Activated CD8-positive, alpha-beta T cell treated with anti-CD3 and anti-CD28 coated beads, Interleukin-2, amount 10 ng/mL, durations not matched to agents 7 days and 5 days (primary cell): ENCODE measurements around the gene ZMYND11. TPM values are rescaled to one million over a fixed set of nuclear protein-coding genes. Genes with fewer than 3 reads are reported as not detected.

Experiments used
- ATAC-seq: fragments of 150-1000 bp; cut with Tn5 transposase; one replicate; pipeline ENCODE4 v1.10.0; 2021; ENCODE audit warnings: moderate library complexity
- CTCF ChIA-PET: fragments of 350-600 bp; sonication (Branson Sonifier 250); formaldehyde crosslinking; loops from one replicate; lab custom pipeline; 2021; ENCODE audit warnings: antibody characterized with exemption; lab: Charles Lee
- POLR2A ChIA-PET: fragments of 350-600 bp; sonication (Branson Sonifier 250); formaldehyde crosslinking; loops from one replicate; lab custom pipeline; 2021; ENCODE audit warnings: antibody characterized with exemption; lab: Charles Lee
- DNase-seq: peaks from one replicate; pipeline ENCODE4 v3.0.0-alpha.2; 2020
- H3K27ac Mint-ChIP-seq: one replicate; pipeline ENCODE4 v1.8.0; 2021; ENCODE audit warnings: mild to moderate bottlenecking, mixed read lengths
- H3K27me3 Mint-ChIP-seq: one replicate; pipeline ENCODE4 v1.8.0; 2021; ENCODE audit warnings: low read depth, mixed read lengths
- H3K36me3 Mint-ChIP-seq: one replicate; pipeline ENCODE4 v1.8.0; 2021; ENCODE audit warnings: low read depth, mixed read lengths
- H3K4me1 Mint-ChIP-seq: one replicate; pipeline ENCODE4 v1.8.0; 2021; ENCODE audit warnings: low read depth, mixed read lengths
- H3K4me3 Mint-ChIP-seq: one replicate; pipeline ENCODE4 v1.8.0; 2021; ENCODE audit warnings: mild to moderate bottlenecking, mixed read lengths
- H3K9me3 Mint-ChIP-seq: one replicate; pipeline ENCODE4 v1.8.0; 2022; ENCODE audit warnings: mixed read lengths; ENCODE audit not compliant: insufficient read depth
- total RNA-seq, 2 experiments: library from RNA; stranded (reverse); gene quantifications; one replicate each; pipeline ENCODE4 v1.2.3, GENCODE V29; 2021

The ZMYND11 gene
- total RNA-seq, 2 experiments from 2014 or later, result 41.3 to 42.0 TPM

GRCh38 chr10:134247-135131, 766 bp upstream of the ZMYND11 start:
- no peaks in the 10 kb centered on the region for H3K36me3 Mint-ChIP-seq
- POLR2A ChIA-PET, result no interaction called here
- CTCF ChIA-PET, result no interaction called here
- ATAC-seq, result peak; percentile 21
- peak overlapping the region; percentile 86 for H3K27ac Mint-ChIP-seq
- peak; percentile 46 for DNase-seq
- H3K27me3 Mint-ChIP-seq, result no peaks in the 10 kb centered on the region
- H3K9me3 Mint-ChIP-seq, result no peaks in the 10 kb centered on the region
- peak overlapping the region; percentile 87 for H3K4me3 Mint-ChIP-seq
- peaks cover 46% of the 10 kb centered on the region for H3K4me1 Mint-ChIP-seq

GRCh38 chr10:135601-136464, 578 bp downstream of the ZMYND11 start:
- POLR2A ChIA-PET, result interaction anchor here (0.6 to 1.0 kb wide), 4 partner anchors 8 to 347 kb away, joined by 3 to 4 read pairs (median 4); no protein-coding TSS in a partner anchor
- H3K36me3 Mint-ChIP-seq, result no peaks in the 10 kb centered on the region

GRCh38 chr10:136465-136762, 1.2 kb downstream of the ZMYND11 start:
- H3K36me3 Mint-ChIP-seq, result no peaks in the 10 kb centered on the region
- POLR2A ChIA-PET, result interaction anchor here (0.6 to 1.0 kb wide), 4 partner anchors 9 to 193 kb away, joined by 3 to 4 read pairs (median 4); no protein-coding TSS in a partner anchor
- CTCF ChIA-PET, result interaction anchor here (0.5 kb wide), 1 partner anchor 45 kb away, joined by 3 read pairs; no protein-coding TSS in a partner anchor
- ATAC-seq (peak; percentile 32), DNase-seq (no peak)
- peak overlapping the region; percentile 85 for H3K27ac Mint-ChIP-seq
- H3K4me3 Mint-ChIP-seq, result peak overlapping the region; percentile 82
- H3K9me3 Mint-ChIP-seq, result no peaks in the 10 kb centered on the region
- no peaks in the 10 kb centered on the region for H3K27me3 Mint-ChIP-seq
- H3K4me1 Mint-ChIP-seq, result peaks cover 38% of the 10 kb centered on the region

More at GRCh38 chr10:135601-136464, 578 bp downstream of the ZMYND11 start:
- Mint-ChIP-seq H3K9me3 (no peaks in the 10 kb centered on the region), H3K27me3 (no peaks in the 10 kb centered on the region), H3K27ac (peak overlapping the region; percentile 85), H3K4me1 (peaks cover 38% of the 10 kb centered on the region), H3K4me3 (peak overlapping the region; percentile 82)
- DNase-seq (peak; percentile 71), ATAC-seq (peak; percentile 52)
- CTCF ChIA-PET, result interaction anchor here (0.5 kb wide), 1 partner anchor 45 kb away, joined by 3 read pairs; no protein-coding TSS in a partner anchor

- peak; percentile 18 for ATAC-seq
- Mint-ChIP-seq H3K9me3 (no peaks in the 10 kb centered on the region), H3K27me3 (no peaks in the 10 kb centered on the region), H3K27ac (no peak overlapping the region), H3K4me1 (peaks cover 43% of the 10 kb centered on the region), H3K4me3 (peak overlapping the region; percentile 82), H3K36me3 (no peaks in the 10 kb centered on the region)
- CTCF ChIA-PET, result interaction anchor here (1.1 kb wide), 1 partner anchor 9 kb away, joined by 3 read pairs; no protein-coding TSS in a partner anchor
- POLR2A ChIA-PET, result interaction anchor here (0.6 to 1.0 kb wide), 2 partner anchors 11 to 46 kb away, joined by 3 to 4 read pairs; no protein-coding TSS in a partner anchor
- peak; percentile 59 for DNase-seq
Measured at GRCh38 chr10:137031-137430, 1.8 kb downstream of the ZMYND11 start.

- Mint-ChIP-seq H3K27ac (no peak overlapping the region), H3K36me3 (no peaks in the 10 kb centered on the region), H3K9me3 (no peaks in the 10 kb centered on the region), H3K4me1 (peaks cover 43% of the 10 kb centered on the region), H3K4me3 (no peak overlapping the region), H3K27me3 (no peaks in the 10 kb centered on the region)
- CTCF ChIA-PET, result interaction anchor here (1.1 kb wide), 1 partner anchor 9 kb away, joined by 3 read pairs; no protein-coding TSS in a partner anchor
- POLR2A ChIA-PET, result no interaction called here
- no peak for DNase-seq
- ATAC-seq, result no peak
Measured at GRCh38 chr10:137606-138005, 2.4 kb downstream of the ZMYND11 start.

- CTCF ChIA-PET, result no interaction called here
- no peak for DNase-seq
- Mint-ChIP-seq H3K27ac (no peak overlapping the region), H3K27me3 (no peaks in the 10 kb centered on the region), H3K4me3 (no peak overlapping the region), H3K4me1 (peaks cover 20% of the 10 kb centered on the region), H3K9me3 (peaks cover 20% of the 10 kb centered on the region), H3K36me3 (peaks cover 18% of the 10 kb centered on the region)
- ATAC-seq, result no peak
- POLR2A ChIA-PET, result interaction anchor here (0.5 kb wide), 1 partner anchor 285 kb away, joined by 3 read pairs; no protein-coding TSS in a partner anchor
Measured at GRCh38 chr10:142371-142770, 7.1 kb downstream of the ZMYND11 start.

GRCh38 chr10:152915-153314, 17.7 kb downstream of the ZMYND11 start:
- POLR2A ChIA-PET, result no interaction called here
- Mint-ChIP-seq H3K4me1 (no peaks in the 10 kb centered on the region), H3K27me3 (no peaks in the 10 kb centered on the region), H3K4me3 (no peak overlapping the region), H3K36me3 (peaks cover 22% of the 10 kb centered on the region), H3K9me3 (no peaks in the 10 kb centered on the region), H3K27ac (no peak overlapping the region)
- no peak for ATAC-seq
- no peak for DNase-seq
- CTCF ChIA-PET, result no interaction called here

GRCh38 chr10:154348-154747, 19.1 kb downstream of the ZMYND11 start:
- no peak overlapping the region for H3K4me3 Mint-ChIP-seq
- no peaks in the 10 kb centered on the region for H3K4me1 Mint-ChIP-seq
- no peak overlapping the region for H3K27ac Mint-ChIP-seq
- H3K36me3 Mint-ChIP-seq, result peaks cover 15% of the 10 kb centered on the region
- ChIA-PET POLR2A (no interaction called here), CTCF (no interaction called here)
- ATAC-seq (no peak), DNase-seq (no peak)
- H3K9me3 Mint-ChIP-seq, result no peaks in the 10 kb centered on the region
- H3K27me3 Mint-ChIP-seq, result no peaks in the 10 kb centered on the region

GRCh38 chr10:167383-167782, 32.1 kb downstream of the ZMYND11 start:
- Mint-ChIP-seq H3K27me3 (no peaks in the 10 kb centered on the region), H3K4me3 (no peak overlapping the region), H3K36me3 (peaks cover 13% of the 10 kb centered on the region), H3K4me1 (no peaks in the 10 kb centered on the region), H3K27ac (no peak overlapping the region), H3K9me3 (no peaks in the 10 kb centered on the region)
- ChIA-PET POLR2A (no interaction called here), CTCF (no interaction called here)
- ATAC-seq (no peak), DNase-seq (no peak)

- Mint-ChIP-seq H3K27ac (no peak overlapping the region), H3K4me1 (peaks cover 3% of the 10 kb centered on the region), H3K4me3 (no peak overlapping the region), H3K27me3 (no peaks in the 10 kb centered on the region), H3K9me3 (no peaks in the 10 kb centered on the region), H3K36me3 (peaks cover 7% of the 10 kb centered on the region)
- POLR2A ChIA-PET, result no interaction called here
- CTCF ChIA-PET, result no interaction called here
- ATAC-seq, result no peak
- DNase-seq, result no peak
Measured at GRCh38 chr10:173741-174140, 38.5 kb downstream of the ZMYND11 start.

GRCh38 chr10:176677-177076, 41.4 kb downstream of the ZMYND11 start:
- POLR2A ChIA-PET, result no interaction called here
- DNase-seq (no peak), ATAC-seq (no peak)
- Mint-ChIP-seq H3K9me3 (no peaks in the 10 kb centered on the region), H3K4me1 (peaks cover 3% of the 10 kb centered on the region), H3K27me3 (no peaks in the 10 kb centered on the region), H3K36me3 (peaks cover 10% of the 10 kb centered on the region), H3K27ac (no peak overlapping the region), H3K4me3 (no peak overlapping the region)
- CTCF ChIA-PET, result no interaction called here
